GM19328 (cell line): Measurements from ENCODE around the gene NAALADL2.

Experiments
- ATAC-seq: cut with Tn5 transposase; IDR thresholded peaks from one replicate; pipeline ENCODE4 v1.9.1; 2021; ENCODE audit warnings: mild to moderate bottlenecking, moderate library complexity; ENCODE audit not compliant: unreplicated experiment

Gene NAALADL2

DNA sequence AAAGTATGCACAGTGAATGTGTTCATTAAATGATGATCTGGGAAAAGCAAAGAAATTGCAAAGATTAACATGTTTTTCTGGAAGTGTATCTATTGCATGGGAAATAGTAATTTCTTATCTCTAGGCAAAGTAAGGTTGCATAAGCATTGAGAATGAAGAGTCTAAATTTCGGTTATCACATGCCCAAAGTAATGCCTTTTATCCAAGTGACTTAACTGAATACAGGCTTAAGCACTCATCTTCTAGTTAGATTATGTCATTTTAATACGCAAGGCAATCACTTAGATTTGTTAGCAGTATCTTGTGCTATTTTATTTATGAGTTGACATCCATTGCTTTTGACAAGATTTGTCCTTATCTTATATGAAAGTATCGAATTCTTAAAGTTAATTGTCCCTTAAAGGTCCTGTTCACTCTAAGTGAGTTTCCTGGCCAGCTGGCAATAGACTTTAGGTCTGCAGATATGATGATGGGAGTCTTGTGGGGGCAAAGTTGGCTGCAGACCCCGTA, 100.5 kb downstream of the NAALADL2 start:
- ATAC-seq: no peak

DNA sequence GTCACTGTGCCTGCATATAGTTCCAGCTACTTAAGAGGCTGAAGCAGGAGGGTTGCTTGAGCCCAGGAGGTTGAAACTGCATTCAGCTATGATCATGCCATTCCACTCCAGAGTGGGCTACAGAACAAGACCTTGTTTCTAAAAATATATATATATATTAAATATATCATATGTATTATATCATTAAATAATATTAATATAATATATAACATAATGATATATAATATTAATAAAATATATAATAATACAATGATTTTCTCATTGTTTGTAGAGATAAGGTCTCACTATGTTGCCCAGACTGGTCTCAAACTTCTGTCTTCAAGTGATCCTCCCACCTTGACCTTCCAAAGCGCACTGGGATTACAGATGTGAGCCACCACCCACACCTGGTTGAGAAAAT, 101.8 kb downstream of the NAALADL2 start:
- no peak for ATAC-seq

DNA sequence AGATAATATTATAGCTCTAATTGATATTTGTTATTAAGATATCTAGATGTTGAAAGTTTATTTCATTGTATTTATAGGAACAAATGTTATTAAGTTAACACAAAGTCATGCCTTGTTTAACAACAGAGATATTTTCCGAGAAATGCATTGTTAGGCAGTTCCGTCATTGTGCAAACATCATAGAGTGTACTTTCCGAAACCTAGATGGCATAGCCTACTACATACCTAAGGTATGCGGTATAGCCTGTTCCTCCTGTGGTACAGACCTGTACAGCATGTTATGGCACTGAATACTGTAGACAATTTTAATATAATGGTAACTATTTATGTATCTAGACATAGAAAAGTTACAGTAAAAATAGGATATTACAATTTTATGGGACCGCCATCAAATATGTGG, 114.3 kb downstream of the NAALADL2 start:
- ATAC-seq: no peak

DNA sequence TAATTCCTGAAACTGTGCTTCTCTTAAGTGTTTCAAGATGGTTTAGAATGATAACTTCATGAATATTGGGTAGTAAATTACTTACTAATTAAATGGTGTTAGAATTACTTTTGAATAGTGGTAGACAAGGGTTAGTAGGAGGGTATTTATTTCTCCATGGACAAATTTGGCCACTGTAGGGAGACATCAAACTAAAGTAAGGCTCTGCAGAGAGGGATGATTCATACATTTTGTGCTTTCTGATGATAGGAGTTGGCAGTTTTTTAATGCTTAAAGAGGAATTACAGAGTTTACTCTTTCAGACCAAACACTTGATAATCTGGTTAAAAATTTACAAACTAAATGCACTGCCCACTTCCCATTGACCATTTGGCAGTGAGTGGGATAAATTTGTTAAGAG, 127.6 kb downstream of the NAALADL2 start:
- ATAC-seq: no peak

DNA sequence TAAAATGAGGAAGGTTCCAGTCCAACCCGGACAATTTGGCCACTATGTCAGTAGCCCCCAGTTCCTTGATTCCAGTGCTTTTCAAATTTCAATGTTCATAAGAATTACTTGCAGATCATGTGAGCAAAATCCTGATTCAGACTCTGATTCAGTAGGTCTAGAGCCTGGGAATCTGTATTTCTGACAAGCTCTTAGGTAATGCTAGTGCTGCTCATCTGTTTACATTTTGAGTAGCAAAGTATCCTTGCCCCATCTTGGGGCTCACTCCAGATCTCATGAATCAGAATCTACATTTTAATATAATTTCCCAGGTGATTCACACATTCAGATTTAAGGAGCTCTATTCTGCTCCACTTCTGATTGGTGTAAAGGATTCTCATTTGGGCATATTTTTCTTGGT, 142.0 kb downstream of the NAALADL2 start:
- no peak for ATAC-seq

DNA sequence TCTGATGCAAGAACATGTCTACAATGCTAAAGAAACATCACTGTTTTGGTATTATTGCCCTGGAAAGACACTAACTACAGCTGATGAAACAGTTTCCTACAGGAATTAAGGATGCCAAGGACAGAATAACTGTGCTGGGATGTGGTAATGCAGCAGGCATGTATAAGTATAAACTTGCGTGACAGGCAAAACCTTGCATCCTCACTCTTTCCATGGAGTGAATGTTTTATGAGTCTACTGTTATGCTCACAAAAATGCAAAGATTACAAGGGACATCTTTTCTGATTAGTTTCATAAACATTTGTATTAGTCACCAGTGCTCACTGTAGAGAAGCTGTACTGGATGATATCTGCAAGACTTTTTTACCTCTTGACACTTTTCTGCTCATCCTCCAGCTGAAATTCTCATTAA, 143.6 kb downstream of the NAALADL2 start:
- no peak for ATAC-seq

DNA sequence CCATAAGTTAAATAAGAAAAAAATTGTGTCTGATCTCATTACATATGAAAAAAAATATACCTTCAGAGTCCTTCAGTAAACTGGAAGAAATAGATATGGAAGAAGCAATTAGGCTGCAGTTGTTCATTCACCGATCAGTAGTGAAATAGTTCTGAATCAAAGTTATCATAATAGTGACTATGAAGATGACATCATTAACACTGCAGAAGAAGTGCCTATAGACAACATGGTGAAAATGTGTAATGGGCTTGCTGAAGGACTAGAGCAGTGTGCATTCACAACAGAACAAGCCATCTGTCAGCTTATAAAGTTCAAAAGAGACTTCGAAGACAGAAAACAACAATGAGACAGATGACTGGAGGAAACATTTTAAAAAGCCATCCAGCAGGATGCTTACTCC, 144.5 kb downstream of the NAALADL2 start:
- no peak for ATAC-seq

DNA sequence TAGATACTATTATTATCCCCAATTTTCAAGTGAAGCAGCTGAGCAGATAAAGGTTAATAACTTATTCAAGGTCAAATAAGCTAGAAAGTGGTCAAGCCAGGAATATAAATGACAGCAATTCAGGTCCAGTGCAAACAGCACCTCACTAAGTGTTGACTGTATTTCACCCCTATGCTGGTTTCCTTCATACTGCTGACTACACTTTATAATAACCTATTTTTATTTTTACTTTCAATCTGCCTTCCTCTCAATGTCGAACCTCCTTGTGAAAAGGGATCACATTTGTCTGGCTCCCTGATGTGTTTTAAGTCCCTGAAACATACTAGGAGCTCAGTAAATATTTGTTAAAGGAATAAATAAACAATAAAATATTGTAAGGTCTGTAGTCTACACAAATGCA, 146.1 kb downstream of the NAALADL2 start:
- ATAC-seq: no peak

DNA sequence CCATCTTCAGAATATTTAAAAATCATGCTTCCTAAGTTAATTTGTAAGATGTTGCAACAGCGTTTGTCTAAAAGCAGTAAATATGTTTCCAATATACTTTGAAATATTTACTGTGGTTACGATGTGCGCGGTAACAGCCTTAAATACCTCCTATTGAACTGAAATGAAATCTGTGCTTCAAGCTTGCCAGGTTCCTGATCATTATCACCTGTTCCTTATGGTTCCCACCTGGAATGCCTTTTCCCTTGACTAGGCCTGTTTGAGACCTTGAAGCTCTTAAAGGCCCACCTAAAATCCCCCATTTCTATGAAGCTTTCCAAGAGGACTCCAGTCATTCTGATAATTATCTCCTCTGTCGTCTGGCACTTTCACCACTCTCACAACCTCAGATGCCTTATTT, 146.7 kb downstream of the NAALADL2 start:
- ATAC-seq: no peak

DNA sequence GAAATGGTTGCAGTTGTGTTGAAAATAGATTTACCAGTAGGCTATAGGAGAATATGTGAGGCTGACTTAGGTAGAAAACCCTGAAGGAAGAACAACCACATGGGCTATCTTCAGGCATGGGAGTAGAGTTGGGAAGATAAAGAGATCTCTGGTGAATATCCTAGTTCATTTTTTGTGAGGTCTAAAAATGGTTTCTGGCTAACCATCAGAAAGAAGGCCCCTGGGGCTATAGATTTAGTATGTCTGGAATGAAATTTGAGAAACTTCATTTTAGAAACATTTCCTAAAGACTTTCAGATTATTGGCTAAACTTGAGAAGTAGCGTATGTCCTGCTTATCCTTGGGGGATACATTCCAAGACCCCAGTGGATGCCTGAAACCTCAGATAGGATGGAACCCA, 148.2 kb downstream of the NAALADL2 start:
- ATAC-seq: no peak

DNA sequence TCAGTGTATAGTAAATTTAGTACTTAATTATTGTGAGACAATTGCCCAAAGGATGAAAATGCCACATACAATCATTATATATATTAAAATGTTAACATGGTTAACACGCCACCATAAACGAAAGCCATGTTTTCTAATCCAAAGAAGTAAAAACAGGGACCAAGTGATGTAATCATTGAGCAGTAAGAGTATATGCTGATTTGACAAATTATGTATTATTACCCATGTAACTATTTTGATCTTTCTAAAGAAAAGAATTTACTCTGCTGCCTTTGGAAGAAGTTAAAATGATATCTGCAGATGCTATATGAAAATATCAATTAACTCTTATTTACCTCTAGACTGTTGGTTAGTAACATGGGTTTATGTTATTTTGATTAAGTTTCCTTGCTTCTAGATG, 150.2 kb downstream of the NAALADL2 start:
- ATAC-seq: no peak

DNA sequence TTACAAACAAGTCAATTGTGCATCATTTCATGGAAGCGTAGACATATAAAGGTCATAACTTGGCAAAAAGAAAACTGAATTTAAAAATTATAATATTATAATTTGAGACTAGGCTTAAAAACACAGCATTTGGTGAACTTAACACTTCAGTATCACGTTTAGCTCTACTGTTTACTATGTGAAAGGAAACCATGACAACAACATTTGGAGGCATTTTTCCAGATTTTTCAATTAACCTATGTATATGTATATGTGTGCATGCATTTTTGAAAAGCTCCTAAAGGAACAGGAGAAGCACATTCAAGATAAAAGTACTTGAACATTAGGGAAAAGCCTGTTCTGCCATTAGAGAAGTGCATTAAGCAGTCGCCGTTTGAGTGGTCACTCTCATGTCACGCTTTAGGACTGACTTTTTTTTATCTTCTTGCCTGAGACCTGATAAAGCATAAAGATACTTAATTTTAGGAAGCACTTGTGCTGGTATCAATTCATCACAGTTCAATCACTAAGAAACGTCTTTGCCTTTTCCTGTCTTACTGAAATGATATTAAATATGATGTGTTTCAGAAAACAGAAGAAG, 156.0 kb downstream of the NAALADL2 start:
- ATAC-seq: no peak

DNA sequence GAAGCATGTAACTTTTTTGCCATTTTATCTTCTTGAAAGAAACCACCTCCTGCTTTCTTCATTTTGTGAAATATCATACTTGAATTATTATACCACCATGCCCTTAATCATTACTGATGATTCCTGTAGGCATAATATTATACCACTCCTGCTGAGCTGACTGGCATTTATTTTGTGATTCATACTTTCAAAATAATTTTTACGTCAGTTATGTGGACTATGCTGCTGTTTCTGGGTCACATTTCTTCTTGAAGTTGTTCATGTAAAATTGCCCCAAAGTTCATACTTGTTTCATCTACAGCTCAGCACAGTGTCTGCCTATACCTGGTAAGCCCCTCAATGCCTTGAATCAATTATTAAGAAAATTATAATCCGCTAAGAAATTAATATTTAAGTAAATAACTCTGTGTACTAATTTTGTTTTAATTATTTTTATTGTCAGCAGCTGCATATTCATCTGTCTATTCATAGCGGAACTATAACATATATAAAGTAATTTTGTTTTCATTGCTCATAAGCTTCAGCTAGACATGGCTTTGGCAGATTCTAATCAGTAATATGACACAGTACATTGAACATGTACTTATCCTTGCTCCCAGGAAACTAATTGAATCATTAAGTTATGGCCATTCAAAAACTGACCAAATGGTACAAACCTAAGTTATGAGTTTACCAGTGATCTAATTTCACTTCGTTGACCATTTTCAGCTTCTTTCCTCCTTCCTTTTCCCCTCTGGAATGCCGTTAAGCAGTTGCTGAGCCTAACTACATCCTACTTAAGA, 160.0 kb downstream of the NAALADL2 start:
- no peak for ATAC-seq

DNA sequence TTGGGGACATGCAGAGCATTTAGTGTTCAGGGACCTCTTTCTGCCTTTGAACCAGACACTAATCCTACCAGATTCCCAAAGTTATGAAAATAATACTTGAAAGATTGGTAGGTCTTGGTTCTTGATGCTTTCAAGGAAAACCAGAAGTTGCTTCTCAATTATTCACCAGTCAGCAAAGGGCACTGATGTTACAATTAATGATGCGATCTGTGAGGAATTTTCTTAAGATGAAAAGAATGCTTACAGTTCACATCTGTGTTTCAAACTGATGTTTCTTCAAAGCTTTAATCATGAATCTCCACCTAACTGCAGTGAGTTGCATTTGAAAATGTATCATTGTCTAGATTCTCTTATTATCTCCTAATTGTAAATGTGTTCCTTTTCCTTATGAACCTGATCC, 161.0 kb downstream of the NAALADL2 start:
- ATAC-seq: no peak

DNA sequence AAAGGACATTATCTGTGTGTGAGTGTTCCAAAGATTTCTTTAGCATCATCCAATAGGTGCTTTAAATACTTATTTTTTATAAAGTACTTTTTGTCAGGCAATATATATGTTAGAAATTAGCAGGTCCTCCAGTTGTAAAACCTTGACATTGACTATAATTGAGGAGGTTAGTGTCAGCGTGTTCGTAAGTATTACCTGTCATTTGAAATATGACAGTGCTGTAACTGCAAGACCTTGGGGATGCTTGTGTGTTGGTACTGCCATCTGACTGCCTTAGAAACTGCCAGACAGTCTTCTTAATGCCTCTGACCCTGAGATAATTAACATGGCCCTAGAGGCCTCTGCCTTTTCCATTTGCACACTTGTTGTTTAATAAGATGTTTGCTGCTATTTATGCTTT, 170.7 kb downstream of the NAALADL2 start:
- ATAC-seq: no peak

DNA sequence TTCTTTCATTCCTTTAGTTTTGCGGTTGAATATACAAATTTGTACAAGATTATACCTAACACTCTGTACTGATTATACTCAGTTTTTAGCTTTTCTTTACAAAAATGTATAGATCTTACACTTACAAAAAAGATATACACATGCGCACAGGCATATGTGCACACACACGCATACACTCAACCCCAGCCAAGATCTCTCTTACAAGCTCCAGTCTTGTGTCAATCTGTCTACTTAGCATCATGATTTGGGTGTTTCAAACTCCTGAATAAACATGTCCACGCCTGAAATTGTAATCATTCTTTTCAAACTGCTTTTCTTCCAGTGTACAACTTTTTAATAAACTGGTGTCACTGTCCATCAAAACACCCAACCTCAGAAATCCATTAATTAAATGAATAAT, 180.7 kb downstream of the NAALADL2 start:
- no peak for ATAC-seq

DNA sequence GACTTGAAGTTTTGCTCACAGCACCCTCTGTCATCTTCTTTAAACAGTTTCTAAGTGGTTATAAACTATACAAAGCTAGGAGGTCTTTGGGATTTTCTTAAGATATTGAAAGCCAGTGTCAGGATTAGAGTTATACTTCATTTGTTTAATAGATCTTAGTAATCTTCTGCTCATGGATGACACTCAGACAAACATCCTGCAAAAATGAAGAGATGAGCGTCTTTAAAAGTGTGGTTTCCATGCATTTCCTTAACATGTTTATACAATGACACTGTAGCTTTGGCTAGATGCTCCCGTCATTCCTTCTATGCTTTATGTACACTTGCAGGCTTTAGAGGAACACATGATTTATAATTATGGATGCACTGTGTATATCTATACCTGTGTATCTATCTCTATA, 182.2 kb downstream of the NAALADL2 start:
- ATAC-seq: no peak

DNA sequence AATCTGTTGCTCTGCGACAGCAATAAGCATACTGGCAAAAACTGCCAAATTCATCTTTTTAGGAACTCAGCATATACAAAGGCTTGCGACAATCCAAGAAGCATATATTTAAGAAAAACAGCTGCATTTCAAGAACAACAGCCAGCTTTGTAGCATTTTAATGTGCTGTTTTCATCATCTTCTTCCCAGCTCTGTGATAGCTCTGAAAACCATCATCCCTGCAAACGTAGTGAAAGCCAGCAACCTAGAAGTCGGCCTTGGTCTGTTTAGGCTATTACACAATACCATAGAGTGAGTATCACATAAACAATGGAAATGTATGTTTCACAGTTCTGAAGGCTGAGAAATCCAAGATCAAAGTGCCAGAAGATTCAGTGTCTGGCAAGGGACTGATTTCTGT, 187.5 kb downstream of the NAALADL2 start:
- ATAC-seq: no peak

DNA sequence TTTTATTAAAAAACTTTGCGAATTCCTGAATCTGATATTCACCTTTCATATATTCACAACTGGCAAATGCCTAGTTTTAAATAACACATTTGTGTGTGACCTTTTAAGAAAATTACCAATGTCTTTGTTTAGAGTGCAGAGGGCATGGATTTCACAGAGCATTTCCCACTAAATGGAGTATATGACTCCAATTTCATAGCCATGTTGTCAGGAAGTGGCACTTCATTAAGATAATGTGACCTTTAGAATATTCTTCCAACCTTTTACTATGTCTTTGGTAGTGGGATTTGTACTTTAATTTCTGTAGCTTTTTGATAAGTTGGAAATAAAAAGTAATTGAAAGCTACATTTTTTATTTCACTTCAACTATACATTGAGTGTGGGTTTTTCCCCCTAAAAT, 188.7 kb downstream of the NAALADL2 start:
- ATAC-seq: no peak

DNA sequence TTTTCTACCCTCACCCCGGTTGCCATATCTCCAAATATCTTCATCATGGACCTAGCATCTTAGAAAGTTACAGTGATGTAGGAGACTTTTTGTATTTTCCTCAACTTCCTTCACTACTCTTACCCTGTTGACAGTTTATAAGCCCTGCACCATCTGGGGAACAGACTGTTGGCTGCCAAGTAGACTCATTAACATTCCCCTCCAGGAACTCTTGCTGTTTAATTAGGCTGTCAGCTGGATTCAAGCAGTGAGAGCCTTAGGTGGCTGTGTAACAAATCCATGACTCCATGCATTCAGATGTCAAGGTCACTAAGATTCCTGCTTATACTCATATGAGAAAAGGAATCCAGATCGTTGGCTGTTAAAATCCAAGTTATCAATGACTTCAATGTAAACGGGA, 198.3 kb downstream of the NAALADL2 start:
- ATAC-seq: no peak

DNA sequence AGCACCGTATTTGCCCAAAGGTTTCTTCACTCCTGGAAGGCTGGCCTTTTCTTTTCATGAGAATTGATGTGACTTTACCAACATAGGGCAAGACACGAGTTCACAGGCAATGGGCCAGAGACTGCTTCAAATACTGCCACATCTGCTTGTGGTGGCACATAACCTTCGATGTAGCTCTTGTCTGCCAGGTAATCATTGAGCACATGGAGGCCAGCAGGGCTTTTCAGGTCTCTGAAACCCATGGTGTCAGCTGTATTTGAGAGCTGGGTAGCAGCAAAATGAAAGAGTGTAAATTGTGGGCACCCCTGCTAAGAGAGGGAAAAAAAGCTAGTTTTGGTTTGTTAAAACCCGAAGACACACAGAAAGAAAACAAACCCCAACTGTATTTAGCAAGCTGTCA, 200.7 kb downstream of the NAALADL2 start:
- no peak for ATAC-seq

DNA sequence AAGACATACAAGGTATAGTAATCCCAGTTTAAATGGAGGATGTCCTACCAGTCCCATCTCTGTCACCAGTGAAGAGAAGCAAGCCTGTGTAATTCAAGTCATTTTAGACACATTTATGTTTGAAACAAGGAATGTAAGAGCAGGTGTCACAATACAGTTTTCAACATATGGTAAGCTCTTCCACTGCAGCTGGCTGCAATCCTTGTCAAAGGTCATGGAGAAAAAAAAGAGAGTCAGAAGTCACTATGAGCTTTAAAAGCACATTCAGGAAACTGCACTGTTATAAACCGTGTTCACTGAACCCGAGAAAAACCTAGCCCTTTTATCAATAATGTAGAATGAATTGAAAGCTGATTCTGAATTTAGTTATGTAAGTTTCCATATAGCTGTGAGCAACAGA, 206.4 kb downstream of the NAALADL2 start:
- no peak for ATAC-seq
